SK-N-MC (cell line): Measurements from ENCODE around the gene GSE1.

Experiments
- EZH2 ChIP-seq: fragments of 200-600 bp; sonication (generic); IDR thresholded peaks from one replicate; pipeline ENCODE4 v1.6.1; 2017; ENCODE audit warnings: antibody characterized with exemption
- FOXP2 ChIP-seq: optimal IDR thresholded peaks from 2 replicates; pipeline ENCODE3; 2011; ENCODE audit warnings: mild to moderate bottlenecking, moderate library complexity; ENCODE audit not compliant: insufficient read depth; ENCODE audit errors: extremely low read length, control extremely low read depth
- POLR2AphosphoS5 ChIP-seq: IDR thresholded peaks from 2 replicates; pipeline ENCODE4 v1.6.1; 2012; ENCODE audit warnings: mild to moderate bottlenecking, low read depth, low read length, borderline replicate concordance

DNA sequence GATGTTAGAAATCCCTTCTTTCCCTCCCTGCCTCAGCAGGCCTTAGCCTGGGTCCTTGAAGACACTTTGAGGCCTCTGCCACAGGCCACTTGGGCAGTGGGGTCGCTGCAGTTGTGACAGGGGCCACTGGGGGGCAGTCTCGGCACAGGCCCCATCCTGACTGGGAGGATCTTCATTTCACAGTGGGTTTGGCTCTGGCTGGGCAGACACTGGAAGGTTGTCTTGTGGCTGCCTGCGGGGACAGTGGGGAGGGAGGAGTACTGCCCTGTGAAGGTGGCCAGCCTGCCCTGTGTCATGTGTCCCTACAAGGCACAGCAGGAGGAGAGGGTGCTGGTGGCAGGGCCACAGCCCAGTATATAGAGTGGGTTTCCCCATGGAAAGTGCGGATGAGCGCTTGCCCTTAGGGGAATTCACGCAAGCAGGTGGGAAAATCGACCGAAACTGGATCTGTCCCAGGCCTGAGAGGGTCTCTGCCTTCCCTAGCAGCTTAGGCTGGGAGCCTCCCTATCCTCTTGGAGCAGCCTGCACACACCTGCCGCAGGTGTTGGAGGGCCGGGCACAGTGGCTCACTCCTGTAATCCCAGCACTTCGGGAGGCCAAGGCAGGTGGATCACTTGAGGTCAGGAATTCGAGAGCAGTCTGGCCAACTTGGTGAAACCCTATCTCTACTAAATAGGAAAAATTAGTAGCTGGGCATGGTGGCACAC lies 46.8 kb downstream of the GSE1 start:
- no peak for TF ChIP-seq POLR2AphosphoS5
- no peak for TF ChIP-seq EZH2
- TF ChIP-seq FOXP2 = no peak
